ENCODE data around the gene MSRB2.
"Not testable (repeated sequence)": the region's sequence is repeated elsewhere in the genome, so short reads cannot be mapped to it uniquely, and the experiment has no call there.

The MSRB2 gene

GRCh38 chr10:23095404-23095965 lies at the start of gene MSRB2:
MSRB2 (plus strand) TSS chr10:23095579; CDS start chr10:23095609, 30 bp downstream.
- peak; percentile 63 for DNase-seq

GRCh38 chr10:23046027-23046426 lies 49.4 kb upstream of the MSRB2 start:
- no peak for DNase-seq

- DNase-seq, result no peak
Observed at GRCh38 chr10:23047201-23048050, 48.0 kb upstream of the MSRB2 start.

GRCh38 chr10:23048191-23048590 lies 47.2 kb upstream of the MSRB2 start:
- no peak for DNase-seq

GRCh38 chr10:23051278-23051677 lies 44.1 kb upstream of the MSRB2 start:
- DNase-seq, result no peak

GRCh38 chr10:23051855-23052331 lies 43.5 kb upstream of the MSRB2 start:
- no peak for DNase-seq

- DNase-seq, result no peak
Observed at GRCh38 chr10:23053036-23053435, 42.3 kb upstream of the MSRB2 start.

- DNase-seq, result no peak
Observed at GRCh38 chr10:23055424-23056185, 39.8 kb upstream of the MSRB2 start.

GRCh38 chr10:23056186-23056579 lies 39.2 kb upstream of the MSRB2 start:
- no peak for DNase-seq

GRCh38 chr10:23058366-23058765 lies 37.0 kb upstream of the MSRB2 start:
- DNase-seq, result no peak

- no peak for DNase-seq
Observed at GRCh38 chr10:23060918-23061317, 34.5 kb upstream of the MSRB2 start.

- no peak for DNase-seq
Observed at GRCh38 chr10:23063045-23063972, 32.1 kb upstream of the MSRB2 start.

- DNase-seq, result no peak
Observed at GRCh38 chr10:23063973-23064812, 31.2 kb upstream of the MSRB2 start.

GRCh38 chr10:23064813-23065114 lies 30.6 kb upstream of the MSRB2 start:
- DNase-seq, result not testable (repeated sequence)

- peak; percentile 45 for DNase-seq
Observed at GRCh38 chr10:23065181-23065948, 30.0 kb upstream of the MSRB2 start.

- no peak for DNase-seq
Observed at GRCh38 chr10:23067337-23067736, 28.0 kb upstream of the MSRB2 start.

- DNase-seq, result peak; percentile 54
Observed at GRCh38 chr10:23067939-23068775, 27.2 kb upstream of the MSRB2 start.

GRCh38 chr10:23069019-23069815 lies 26.2 kb upstream of the MSRB2 start:
- no peak for DNase-seq

Measured in kidney glomerular epithelial cell (primary cell).